GM19468 (cell line): ENCODE data around the gene MYRFL.

Experiments
- ATAC-seq: cut with Tn5 transposase; IDR thresholded peaks from one replicate; pipeline ENCODE4 v1.9.1; 2021; ENCODE audit warnings: mild to moderate bottlenecking, moderate library complexity, moderate number of reproducible peaks; ENCODE audit not compliant: unreplicated experiment; ENCODE audit errors: extremely low read depth

The MYRFL gene

DNA sequence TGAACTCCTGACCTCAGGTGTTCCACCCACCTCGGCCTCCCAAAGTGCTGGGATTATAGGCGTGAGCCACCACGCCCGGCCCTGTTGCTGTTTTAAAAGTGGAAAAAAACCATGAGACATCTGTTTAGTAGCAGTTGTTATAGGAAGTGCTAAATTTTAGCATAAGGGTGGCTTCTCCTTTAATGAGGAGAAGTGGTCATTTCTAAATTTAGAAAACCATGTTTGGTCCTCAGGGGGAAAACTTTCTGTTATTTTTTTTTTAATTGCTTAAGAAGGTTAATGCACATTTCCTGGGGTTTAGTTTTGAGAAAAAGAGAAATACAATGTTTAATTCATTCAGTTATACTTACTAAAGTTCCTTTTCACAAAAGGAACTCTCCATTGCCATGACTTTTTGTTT, 102.1 kb downstream of the MYRFL start:
- ATAC-seq: no peak

- ATAC-seq: no peak
These were observed 104.1 kb downstream of the MYRFL start for GRCh38 chr12:69929125-69929524.

- no peak for ATAC-seq
These were observed 104.5 kb downstream of the MYRFL start for GRCh38 chr12:69929531-69929930.

GRCh38 chr12:69931569-69931968, 106.5 kb downstream of the MYRFL start:
- no peak for ATAC-seq

GRCh38 chr12:69932154-69932553, 107.1 kb downstream of the MYRFL start:
- ATAC-seq: no peak

GRCh38 chr12:69932676-69933552, 107.9 kb downstream of the MYRFL start:
- peak; percentile 17 for ATAC-seq

GRCh38 chr12:69934011-69934410, 109.0 kb downstream of the MYRFL start:
- ATAC-seq: no peak

- ATAC-seq: no peak
These were observed 110.6 kb downstream of the MYRFL start for GRCh38 chr12:69935651-69936100.

DNA sequence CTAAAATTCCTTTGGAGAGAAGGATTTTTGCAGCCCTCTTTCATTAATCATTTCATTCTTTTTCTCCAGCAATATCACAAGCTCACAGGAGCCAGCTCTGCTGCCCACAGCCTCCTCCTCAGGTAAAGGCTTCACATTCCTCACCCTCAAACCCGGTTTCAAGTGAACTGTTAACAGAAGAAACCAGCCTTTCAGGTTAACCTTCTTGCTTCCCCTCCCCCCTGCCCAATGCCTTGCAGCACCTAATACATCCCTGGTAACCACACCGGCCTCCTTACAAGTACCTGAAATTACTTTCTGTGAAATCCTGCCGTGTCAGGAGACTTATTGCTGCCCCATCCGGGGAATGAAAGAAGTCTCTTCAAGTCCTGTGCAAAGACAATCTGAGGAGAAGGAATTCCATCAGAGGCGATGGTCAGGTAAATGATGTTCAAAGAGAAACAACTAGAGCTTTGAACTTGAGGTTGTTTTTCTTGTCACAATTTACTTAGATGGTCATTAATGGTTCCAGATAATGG, 111.2 kb downstream of the MYRFL start:
- ATAC-seq: no peak

DNA sequence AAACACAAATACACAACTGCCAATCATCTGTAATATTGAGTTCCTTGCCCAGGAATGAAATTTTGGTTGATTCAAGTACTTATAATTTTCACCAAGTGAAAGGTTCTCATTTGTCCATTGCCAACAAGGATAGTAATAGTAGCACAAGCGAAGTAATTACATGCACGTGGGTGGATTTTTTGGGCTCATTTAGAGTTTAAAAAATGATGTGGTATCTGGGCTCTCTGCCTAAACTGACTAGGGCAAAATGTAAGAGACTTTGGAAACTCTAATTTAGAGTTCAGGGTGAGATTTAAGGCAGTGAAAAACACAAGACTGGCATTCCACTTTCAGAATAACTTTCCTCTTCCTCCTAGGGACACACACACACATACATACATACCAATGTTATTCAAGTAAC, 111.7 kb downstream of the MYRFL start:
- ATAC-seq: no peak

DNA sequence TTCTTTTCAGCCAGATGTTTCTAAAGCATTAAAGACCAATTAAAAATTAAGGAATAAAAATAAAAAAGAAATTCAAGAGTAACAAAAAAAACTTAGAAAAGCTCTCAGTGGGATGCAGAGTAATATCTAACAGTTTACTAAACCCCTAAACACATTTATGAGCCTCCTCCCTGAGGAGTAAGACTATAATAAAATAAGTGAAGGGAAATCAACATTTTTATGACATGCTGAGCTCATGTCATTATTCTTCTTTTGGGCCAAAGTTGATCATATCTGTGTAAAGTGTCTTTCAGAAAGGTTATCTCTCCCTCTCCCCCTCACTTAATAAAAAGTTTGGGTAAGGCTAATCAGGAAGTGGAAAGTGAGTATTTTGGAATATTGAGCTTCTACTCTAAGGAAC, 122.1 kb downstream of the MYRFL start:
- ATAC-seq: no peak

DNA sequence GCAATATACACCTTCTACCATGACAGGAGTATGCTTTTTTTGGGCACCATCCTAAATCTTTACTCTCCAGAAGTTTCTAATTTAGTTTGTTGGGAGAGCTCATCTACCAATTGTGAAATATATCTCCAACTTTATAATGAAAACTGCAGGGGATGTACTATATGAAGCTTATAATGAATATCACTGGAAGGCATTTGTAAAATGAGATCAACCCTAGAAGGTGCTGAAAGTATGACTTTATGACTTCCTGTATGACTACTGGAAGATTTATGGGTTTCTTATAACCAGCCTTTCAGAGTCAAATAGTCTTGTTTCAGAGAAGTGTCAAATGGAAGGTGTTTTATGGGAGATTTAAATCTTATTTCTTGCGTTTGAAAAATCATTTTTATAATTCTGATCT, 122.9 kb downstream of the MYRFL start:
- no peak for ATAC-seq

- ATAC-seq: no peak
These were observed 123.8 kb downstream of the MYRFL start for GRCh38 chr12:69948851-69949250.

DNA sequence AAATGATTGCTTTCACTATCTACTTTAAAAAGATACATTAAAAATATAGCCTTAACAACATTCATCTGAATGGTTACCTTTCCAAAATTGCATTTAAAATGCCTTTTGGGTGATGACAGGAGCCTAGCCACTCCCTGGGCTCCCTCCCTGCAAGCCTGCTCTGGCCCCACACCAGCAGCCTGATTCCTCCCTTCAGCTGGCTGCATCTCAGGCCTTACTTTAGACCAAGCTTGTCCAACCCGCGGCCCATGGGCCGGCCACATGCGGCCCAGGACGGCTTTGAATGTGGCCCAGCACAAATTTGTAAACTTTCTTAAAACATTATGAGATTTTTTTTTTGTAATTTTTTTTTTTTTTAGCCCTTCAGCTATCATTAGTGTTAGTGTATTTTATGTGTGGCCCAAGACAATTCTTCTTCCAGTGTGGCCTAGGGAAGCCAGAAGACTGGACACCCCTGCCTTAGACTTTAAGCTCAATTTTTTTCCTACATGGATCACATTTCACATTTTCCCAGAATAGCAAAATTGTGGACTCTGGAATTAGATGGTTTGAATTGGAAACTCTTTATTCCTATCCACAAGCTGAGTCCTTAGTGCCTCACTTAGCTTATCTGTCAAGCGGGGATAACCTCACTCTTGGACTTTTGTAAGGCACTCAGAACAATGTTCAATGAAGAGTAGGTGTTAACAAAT, 124.4 kb downstream of the MYRFL start:
- no peak for ATAC-seq

GRCh38 chr12:69951108-69951507, 126.1 kb downstream of the MYRFL start:
- ATAC-seq: no peak

DNA sequence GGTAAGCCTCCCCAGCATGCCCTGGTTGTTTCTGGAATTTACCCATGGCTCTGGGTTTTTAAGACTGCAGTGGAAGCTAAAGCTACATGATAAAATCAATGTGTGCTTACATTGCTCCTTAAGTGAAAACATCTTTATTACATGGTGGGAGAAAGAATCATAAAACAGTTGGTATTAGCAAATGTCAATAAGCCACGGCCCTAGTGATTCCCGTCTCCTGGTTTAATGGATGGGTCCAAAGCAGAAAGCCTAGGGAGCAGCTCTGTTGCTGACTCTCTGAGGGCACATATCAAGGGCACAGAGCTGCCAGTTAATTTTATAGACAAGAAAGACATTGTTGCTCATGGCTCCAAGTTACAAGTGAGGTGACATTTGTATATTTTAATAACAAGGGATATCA, 127.9 kb downstream of the MYRFL start:
- no peak for ATAC-seq

DNA sequence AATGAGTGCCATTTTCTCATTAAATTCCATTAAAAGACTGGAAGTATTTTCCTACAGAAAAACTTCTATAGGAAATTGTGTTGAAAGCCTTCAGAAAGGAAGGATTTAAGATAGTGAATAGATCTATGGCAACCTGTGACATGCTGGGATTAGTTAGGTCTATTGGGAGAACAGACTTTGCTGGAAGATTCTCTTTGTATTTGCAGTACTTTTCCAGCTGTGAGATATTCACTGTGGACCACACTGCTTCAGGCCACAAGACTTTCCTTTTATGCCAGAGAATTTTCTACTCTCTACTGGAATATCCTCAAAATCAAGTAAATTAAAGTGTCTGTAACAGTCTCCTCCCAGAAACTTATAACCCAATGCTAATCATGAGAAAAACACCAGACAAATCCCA, 136.2 kb downstream of the MYRFL start:
- ATAC-seq: no peak

DNA sequence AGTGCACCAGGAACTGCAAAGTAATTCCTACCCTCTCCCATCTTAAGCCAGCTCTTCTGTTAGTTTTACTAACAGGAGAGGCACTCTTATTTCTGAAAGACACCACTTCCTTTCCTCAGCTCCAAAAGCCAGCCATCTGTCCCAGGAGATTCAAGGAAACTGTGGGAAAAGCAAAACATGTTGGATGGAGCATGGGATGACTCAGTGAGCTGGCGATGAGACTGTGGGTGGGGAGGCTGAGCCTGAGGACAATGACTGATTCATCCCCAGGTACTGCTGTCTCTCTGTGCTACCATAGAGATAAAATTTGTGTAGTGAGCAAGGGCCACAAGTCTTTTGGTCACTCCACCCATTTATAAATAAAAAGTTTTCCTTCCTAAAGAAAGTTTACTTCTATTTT, 141.4 kb downstream of the MYRFL start:
- no peak for ATAC-seq

- no peak for ATAC-seq
These were observed 141.8 kb downstream of the MYRFL start for GRCh38 chr12:69966839-69967238.

- no peak for ATAC-seq
These were observed 144.0 kb downstream of the MYRFL start for GRCh38 chr12:69969011-69969410.

GRCh38 chr12:69972136-69972535, 147.1 kb downstream of the MYRFL start:
- ATAC-seq: no peak
